ENCODE measurements around the gene RANBP3.

The RANBP3 gene

DNA sequence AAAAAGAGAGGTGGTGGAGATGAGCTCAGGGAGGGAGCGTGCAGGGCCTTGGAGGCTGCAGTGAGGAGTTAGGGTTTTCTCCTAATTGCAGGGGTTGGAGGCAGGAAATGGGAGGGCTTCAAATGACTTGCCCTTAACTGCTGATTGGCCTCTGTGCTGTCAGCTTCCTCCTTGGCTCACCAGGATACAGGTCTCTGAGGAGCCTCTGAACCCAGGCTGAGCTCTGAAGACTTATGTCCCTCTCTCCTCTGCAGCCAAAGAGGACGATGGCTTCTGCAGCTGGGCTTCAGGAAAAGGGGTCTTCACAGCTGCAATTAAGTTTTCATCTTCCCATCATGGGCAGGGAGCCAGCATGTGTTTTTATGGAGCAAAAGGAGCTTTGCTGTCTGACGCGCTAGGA is 6.7 kb upstream of the RANBP3 start:
- no peak for TF ChIP-seq GATA2 (IDR thresholded peaks at IDR 0.05; ENCODE audit: low read depth, low read length)
- no peak for TF ChIP-seq GATA3 (IDR thresholded peaks at IDR 0.05; ENCODE audit: low read depth, low read length)

DNA sequence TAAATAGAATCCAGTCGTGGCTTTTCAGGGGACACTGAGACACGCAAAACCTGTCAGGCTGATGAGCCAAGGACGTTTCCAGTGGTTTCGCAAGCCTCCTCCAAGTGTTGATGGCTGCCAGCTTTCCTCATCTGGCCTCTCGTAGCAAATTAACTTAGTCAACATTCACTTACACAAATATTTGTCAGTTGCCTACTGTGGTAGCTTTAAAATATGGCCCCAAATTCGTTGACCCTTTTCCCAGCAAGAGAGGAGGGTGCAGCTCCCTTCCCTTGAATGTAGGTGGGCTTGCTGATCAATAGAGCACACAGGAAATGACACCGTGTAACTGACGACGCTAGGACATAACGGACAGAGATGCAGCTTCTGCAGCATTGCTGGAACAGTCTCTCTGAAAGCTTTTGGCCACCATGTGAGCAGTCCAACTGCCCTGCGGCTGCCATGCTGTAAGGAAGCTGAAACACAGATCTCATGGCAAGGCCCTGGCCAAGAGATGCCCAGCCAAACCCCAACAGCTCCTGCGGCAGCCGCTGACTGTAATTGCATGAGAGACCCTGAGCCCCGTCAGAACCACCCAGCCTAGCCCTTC is 5.5 kb upstream of the RANBP3 start:
- TF ChIP-seq GATA3 (IDR thresholded peaks at IDR 0.05; ENCODE audit: low read depth, low read length) (no peak), GATA2 (IDR thresholded peaks at IDR 0.05; ENCODE audit: low read depth, low read length) (no peak)

DNA sequence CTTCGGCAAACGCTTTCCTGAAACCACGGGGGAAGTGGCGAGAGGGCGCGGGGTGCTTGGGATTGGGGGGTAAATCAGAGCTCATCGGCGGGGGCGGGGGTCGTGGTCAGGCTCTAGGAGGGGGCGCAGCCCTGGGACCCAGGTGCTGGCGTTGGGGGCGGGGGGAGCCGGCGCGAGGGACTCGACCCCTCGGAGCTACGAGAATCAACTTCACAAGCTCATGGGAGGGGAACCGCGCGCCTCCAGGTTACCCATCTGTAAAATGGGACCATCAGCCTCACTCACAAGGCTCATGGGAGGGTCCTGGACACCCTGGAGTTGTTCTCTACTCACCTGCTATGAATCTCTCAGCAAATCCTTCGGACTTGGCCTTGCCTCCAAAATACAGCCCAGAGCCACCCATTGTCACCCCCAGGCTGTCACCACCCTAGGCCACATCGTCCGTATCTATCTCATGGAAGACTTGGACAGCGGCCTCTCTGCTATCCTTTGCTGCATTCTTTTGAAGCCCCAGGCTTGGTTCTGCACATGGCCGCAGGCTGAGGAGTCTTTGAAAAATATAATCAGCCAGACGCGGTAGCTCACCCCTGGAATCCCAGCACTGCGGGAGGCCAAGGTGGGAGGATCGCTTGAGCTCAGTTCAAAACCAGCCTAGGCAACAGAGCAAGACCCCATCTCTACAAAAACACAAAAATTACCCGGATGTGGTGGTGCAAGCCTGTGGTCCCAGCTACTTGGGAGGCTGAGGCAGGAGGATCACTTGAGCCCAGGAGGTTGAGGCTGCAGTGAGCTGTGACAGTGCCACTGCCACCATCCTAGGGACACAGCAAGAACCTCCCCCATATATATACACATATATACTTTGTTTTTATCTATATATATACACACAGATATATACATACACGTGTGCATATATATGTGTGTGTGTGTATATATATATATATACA is 939 bp upstream of the RANBP3 start:
- TF ChIP-seq GATA3 (IDR thresholded peaks at IDR 0.05; ENCODE audit: low read depth, low read length) (no peak), GATA2 (IDR thresholded peaks at IDR 0.05; ENCODE audit: low read depth, low read length) (no peak)

DNA sequence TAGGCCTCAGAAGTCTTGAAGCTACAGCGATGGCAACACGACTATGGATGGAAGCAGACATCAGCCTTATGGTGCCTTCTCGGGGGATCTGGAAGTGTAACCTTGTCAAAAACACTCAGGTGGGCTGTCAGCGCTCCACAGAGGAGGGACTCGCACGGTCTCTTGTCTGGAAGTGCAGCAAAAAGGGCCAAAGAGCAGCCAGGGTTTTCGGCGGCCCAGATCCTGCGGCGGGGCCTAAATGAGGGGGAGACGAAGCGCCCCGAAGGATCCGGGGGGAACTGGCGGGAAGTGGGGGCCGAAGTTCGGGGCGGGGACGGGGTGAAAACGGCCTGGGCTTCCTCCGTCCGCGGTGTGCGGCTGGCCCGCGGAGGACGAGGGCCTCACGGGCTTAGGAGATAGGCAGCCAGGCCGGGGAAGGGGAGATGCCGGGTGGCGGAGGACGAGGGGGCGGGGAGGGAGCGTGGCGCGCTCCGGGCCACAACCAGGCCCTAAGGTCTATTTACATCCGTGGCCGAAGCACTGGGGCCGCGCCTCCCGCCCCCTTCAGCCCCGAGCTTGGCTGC is 637 bp downstream of the RANBP3 start:
- no peak for TF ChIP-seq GATA2 (IDR thresholded peaks at IDR 0.05; ENCODE audit: low read depth, low read length)
- TF ChIP-seq GATA3 (IDR thresholded peaks at IDR 0.05; ENCODE audit: low read depth, low read length): no peak

DNA sequence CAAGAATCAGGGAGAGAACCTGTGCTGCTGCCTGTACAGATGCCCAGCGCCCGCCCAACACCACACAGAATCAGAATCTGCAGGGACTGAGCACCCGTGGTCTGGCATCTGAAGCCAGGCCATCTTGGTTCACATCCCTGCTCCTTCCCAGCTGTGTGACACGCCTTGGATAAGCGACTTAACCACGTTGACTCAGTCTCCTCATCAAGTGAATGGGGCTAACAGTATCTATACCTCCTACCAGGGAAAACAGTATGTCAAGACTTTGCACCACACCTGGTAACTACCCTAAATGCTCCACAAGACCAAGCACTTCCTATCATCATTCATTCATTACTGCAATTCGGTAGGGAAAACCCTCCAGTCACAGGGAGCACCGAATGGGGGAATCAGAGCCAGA is 1.2 kb downstream of the RANBP3 start:
- TF ChIP-seq GATA2 (IDR thresholded peaks at IDR 0.05; ENCODE audit: low read depth, low read length): no peak
- no peak for TF ChIP-seq GATA3 (IDR thresholded peaks at IDR 0.05; ENCODE audit: low read depth, low read length)

DNA sequence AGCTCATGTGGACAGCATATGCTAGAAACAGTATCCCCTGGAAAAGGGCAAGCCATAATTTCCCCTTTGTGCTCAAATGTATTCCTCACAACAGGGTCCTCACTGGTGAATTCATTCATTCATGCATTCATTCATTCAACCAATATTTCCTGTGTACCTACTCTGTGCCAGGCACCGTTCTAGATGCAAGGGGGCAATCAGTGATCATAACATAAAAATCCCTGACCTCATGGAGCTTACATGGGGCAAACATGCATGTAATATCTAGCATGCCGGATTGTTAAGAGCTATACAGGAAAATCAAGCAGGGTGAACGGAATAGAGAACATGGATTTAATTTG is 2.6 kb downstream of the RANBP3 start:
- TF ChIP-seq GATA3 (IDR thresholded peaks at IDR 0.05; ENCODE audit: low read depth, low read length) (no peak), GATA2 (IDR thresholded peaks at IDR 0.05; ENCODE audit: low read depth, low read length) (no peak)

DNA sequence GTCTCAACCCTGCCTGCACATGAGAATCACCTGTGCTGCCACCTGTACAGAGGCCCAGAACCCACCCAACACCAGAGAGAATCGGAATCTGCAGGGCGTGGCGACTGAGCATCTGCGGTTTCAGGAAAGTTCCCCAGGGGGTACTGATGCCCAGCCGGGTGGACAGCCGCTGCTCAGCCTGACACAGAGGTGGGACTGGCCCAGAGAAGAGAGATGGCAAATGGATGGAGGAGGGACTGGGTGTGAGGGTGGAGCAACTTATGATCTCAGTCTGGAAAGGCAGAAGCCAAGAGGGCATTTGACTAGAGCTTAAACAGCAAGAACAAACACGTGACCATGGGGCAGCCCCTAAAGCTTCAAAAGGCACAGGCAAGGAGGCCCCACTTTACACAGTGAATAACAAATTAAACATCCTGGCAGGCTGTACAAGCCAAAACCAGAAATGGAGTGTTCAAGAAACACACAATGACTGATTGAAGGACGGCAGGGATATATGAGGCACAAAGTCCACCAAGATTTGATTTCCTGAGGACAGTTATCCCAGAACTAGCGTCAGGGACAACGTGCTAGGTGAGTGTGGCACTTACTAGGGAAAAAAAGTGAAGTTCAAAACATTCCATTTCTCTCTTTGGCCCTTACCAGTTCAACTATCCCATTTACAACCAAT is 3.1 kb downstream of the RANBP3 start:
- no peak for TF ChIP-seq GATA2 (IDR thresholded peaks at IDR 0.05; ENCODE audit: low read depth, low read length)
- no peak for TF ChIP-seq GATA3 (IDR thresholded peaks at IDR 0.05; ENCODE audit: low read depth, low read length)

DNA sequence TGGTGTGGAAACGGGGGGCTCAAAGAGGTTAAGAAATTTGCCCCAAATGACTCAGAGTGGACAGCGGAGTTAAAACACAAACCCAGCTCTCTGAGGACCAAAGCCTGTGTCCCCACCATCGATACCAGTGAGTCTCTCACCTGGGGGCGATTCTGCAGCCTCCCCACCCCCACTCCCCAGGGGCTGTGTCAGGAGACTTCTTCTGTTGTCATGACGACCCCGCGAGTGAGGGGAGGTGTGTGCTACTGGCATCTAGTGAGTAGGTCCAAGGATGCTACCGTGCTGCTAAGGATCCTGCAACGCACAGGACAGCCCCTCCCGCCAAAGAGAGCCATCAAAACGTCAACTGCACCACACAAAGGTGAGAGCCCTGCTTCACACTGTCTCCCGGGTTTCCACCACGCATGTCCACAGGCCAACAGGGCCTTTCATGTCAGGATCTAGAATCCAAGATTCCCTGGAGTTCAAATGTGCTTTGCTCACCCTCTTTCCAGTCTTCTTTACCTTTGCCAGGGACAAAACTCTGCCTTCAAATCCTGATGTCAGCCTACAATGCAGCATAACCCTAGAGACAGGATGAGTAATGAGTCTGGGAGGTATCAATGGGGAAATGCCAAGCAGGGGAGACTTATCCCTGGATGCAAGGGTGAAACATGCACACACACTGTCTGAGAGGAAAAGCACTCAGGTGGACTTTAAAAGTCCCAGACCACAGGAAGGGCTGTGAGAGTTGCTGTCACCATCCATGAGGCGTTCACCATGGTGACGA is 3.9 kb downstream of the RANBP3 start:
- no peak for TF ChIP-seq GATA3 (IDR thresholded peaks at IDR 0.05; ENCODE audit: low read depth, low read length)
- TF ChIP-seq GATA2 (IDR thresholded peaks at IDR 0.05; ENCODE audit: low read depth, low read length): no peak

DNA sequence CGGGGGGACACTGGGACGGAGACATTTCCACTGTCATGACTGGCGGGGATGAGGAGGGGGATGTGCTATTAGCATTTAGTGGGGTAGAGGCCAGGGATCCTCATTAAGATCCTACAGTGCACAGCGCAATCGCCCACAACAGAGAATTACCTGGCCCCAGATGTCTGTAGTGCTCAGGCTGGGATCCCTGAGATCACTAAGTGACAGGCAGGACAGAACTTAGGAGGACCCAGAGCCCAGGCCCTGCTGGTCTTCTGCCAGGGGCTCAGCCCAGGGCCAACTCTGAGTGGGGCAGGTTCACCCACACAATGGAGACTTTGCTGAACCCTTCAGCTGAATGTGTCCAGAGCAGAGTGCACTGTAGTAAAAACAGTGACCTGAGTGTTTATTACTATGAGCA is 4.6 kb downstream of the RANBP3 start:
- TF ChIP-seq GATA3 (IDR thresholded peaks at IDR 0.05; ENCODE audit: low read depth, low read length): no peak
- no peak for TF ChIP-seq GATA2 (IDR thresholded peaks at IDR 0.05; ENCODE audit: low read depth, low read length)

DNA sequence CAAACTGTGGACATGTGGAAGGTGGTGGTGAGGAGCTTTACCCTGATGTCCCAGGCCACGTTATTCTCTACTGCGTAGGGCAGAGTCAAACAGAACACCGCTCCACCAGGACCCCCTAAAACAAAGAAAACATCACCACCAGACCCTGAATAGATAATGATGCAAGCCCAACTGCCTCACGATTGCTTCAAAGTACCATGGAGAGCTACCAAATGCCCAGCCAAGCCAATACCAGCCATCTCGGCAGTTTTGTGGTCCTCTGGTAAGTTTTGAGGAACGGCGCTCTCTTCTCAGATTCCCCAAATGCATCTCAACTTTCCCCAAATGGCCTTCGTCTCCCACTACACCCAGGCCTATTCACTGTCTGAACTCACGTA is 5.6 kb downstream of the RANBP3 start:
- TF ChIP-seq GATA2 (IDR thresholded peaks at IDR 0.05; ENCODE audit: low read depth, low read length) (no peak), GATA3 (IDR thresholded peaks at IDR 0.05; ENCODE audit: low read depth, low read length) (no peak)

DNA sequence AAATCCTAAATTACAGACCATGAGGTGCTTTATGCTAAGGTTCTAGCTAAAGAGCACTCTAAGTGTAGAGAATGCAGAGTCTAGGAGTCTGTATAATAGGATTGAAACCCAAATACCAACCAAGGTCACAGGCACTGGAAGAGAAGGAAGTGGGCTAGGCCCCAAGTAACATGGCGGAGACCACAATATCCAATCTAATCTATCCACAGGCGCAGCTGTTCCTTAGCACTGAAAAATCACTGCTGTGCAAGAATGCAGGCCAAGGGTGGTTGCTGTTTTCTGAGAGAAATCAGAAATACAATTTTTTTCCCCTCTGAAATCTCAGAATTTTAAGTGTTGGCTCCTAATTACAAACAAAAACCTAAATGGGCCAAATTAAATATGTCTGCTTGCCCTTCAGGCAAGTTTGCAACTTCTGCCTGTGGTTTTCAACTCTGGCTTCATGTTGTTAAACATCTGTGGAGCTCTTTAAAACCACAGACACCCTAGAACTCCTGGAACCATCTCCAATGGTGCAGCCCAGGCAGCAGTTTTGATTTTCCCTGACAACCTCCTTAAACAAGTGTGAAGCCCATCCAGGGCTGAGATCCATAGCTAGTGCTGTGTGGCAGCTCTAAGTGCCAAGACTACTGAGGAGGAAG is 6.1 kb downstream of the RANBP3 start:
- TF ChIP-seq GATA2 (IDR thresholded peaks at IDR 0.05; ENCODE audit: low read depth, low read length) (no peak), GATA3 (IDR thresholded peaks at IDR 0.05; ENCODE audit: low read depth, low read length) (no peak)

DNA sequence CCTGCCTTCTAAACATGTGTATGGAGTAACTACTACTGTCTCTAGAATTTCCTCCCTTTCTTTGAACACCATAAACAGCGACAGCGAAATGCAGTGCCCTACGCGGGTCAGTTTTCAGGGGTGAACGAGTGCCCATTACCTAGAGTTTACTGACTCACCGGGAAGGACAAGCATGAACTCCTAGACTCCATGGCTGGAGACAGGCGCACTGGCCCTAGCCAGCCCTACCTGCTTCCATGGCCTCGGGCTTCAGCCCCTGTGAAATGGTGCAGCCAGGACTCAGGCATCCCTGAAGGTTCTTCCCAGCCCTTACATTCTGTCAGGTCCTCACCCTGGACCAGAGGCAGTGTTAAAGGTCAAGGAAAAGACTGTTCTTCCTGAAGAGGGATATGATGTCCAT is 8.5 kb downstream of the RANBP3 start:
- TF ChIP-seq GATA2 (IDR thresholded peaks at IDR 0.05; ENCODE audit: low read depth, low read length) (no peak), GATA3 (IDR thresholded peaks at IDR 0.05; ENCODE audit: low read depth, low read length) (no peak)

All from SH-SY5Y (cell line).